GM19452 (cell line): ENCODE data around the gene TBCE.

Experiments
- ATAC-seq: cut with Tn5 transposase; IDR thresholded peaks from one replicate; pipeline ENCODE4 v1.9.1; 2021; ENCODE audit not compliant: unreplicated experiment

Gene TBCE

GRCh38 chr1:235409042-235409820, 42.0 kb downstream of the TBCE start:
- ATAC-seq = no peak

GRCh38 chr1:235410467-235410866, 43.2 kb downstream of the TBCE start:
- no peak for ATAC-seq

GRCh38 chr1:235411489-235412486, 44.6 kb downstream of the TBCE start:
- no peak for ATAC-seq

- peak; percentile 60 for ATAC-seq
Measured at GRCh38 chr1:235415008-235415904, 48.0 kb downstream of the TBCE start.

- no peak for ATAC-seq
Measured at GRCh38 chr1:235416662-235417049, 49.4 kb downstream of the TBCE start.

DNA sequence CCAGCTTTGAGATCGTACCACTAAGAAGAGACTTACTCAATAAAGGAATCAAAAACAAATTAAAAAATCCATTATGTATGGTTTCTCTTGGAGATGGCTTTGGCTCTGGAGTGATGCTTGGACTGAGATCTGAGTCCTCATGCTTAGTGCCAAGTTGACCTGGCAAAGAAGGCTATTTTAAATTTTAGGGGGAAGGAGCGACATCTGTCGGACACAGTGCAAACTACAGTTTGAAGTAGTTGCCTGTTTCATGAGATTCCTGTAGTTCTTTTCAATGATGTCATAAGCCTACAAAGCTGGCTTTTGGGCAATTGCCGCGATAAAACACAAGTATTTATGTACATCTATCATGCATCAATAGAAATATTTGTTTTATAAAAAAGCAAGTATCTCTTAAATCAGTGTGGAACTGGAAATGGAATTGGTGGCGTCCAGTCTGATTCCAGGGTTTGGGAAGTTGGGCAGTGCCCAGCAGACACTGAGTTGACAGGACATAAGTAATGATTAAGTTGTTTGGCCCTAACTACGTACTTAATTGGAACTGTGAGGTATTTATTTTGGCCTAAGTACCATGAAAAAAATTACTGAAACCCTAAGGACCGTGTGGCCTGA, 50.0 kb downstream of the TBCE start:
- ATAC-seq = peak; percentile 56

DNA sequence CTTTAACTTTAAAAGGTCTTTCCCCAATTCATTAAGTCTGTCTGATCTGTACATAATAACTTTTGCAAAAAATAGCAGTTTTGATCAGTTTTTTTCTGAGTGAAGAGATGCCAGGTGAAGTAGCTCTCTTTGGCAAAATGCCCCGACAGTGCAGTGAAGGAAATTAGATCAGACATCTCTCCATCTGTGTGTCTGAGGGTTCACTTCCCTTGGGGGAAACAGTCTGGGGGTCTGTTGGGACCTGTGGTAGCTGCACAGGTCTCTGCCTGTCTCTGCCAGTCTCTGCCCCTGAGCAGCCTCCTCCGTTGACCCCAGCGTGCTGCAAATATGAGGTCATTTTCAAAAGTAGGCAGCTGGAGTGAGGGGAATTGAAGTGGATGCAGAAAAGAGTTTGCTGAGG, 54.5 kb downstream of the TBCE start:
- no peak for ATAC-seq

GRCh38 chr1:235423214-235423652, 56.0 kb downstream of the TBCE start:
- ATAC-seq = peak; percentile 72

DNA sequence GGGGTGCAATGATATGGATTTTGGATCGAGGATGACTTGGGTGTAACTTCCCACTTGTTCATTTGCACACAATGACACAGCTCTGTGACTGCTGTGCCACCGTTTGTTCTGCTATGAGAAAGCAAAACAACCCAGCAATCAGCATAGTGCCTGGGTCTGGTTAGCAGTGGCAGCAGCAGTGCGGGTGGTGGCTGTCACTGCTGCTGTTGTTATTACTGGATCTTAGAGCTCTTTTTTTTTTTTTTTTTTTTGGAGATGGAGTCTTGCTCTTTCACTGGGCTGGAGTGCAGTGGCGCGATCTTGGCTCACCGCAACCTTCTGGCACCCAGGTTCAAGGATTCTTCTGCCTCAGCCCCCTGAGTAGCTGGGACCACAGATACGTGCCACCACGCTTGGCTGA, 56.9 kb downstream of the TBCE start:
- ATAC-seq = no peak

DNA sequence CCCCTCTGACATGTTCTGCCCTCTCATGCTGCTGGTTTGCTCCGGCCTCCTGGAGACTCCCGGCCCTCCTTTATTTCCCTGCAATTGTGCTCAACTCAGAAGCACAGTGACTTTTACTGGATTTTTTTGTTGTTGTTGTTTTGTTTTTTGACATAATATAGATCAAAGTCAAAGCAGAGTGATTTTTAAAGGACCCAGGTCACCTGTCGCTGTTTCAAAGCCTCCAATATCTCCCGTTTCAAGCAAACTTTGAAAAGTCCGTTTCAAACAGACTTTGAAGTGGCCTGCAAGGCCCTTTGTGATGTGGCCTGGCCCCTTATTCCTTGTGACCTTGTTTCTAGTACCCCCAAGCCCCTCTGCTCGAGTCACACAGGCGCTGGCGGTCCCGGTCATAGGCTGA, 58.1 kb downstream of the TBCE start:
- no peak for ATAC-seq

DNA sequence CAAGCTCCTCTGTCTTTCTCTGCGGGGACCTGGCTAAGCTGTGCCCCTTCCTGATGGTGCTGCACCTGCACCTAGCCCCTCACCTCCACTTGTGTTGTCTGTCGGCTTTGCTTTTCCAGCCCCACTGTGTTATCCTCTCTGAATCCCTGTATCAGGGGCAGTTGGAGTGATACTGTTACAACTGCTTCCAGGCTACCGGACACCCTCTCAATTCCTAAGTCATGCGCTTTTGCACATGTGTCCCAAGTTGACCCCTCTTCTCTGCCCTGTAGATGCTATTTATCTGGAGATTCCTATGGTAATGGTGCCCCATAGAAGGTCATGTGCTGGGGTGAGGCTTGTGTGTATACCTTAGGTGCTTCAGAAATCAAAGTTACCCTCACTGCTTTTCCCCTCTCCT, 58.9 kb downstream of the TBCE start:
- ATAC-seq = no peak

- no peak for ATAC-seq
Measured at GRCh38 chr1:235426680-235427079, 59.5 kb downstream of the TBCE start.

DNA sequence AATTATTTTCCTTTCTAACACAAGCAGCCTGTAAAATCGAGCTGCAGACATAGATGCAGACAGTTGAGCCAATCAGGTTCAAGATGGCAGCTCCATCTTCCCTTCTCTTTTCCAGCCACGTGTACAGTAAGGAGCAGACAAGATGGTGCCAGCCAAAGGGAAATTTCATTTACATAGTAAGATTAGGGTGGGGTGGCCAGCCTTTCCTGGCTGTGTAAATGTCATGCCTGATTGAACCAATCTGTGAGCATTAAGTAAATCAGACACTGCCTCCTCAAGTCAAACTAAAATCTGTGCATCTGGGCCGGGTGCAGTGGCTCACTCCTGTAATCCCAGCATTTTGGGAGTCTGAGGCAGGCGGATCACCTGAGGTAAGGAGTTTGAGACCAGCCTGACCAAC, 60.2 kb downstream of the TBCE start:
- no peak for ATAC-seq

DNA sequence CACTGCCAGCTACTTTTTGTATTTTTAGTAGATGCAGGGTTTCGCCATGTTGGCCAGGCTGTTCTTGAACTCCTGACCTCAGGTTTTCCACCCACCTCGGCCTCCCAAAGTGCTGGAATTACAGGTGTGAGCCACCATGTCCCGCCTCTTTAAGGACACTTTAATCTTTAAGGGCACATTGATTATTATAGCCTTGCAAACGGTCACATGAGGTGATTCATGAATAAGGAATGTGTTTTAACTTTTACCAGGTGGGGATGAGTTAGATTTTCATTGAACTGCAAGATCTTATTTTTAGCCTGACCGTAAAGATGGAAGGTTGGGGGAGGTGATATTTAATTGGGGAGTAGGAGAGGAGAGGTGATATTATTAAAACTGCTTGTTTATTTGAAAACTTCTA, 61.9 kb downstream of the TBCE start:
- ATAC-seq = no peak

DNA sequence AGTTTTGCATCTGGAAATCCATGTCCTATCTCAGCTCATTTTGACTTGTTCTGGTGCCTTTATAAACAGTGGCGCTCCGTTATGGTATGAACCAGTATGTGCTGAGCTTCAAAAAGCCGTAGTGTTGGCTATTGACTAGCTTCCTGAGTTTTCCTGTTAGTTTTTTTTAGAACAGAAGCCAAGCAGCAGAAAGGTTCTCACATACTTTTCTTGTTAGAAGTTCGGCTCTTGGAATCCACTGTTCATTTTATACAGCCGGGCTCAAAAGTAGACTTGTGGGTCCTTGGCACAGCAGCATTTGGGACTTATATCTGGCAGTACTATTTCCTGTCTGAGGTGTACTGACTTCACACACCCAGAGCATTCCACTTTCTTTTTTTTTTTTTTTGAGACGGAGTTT, 63.8 kb downstream of the TBCE start:
- no peak for ATAC-seq

GRCh38 chr1:235434001-235434400, 66.8 kb downstream of the TBCE start:
- ATAC-seq = no peak

DNA sequence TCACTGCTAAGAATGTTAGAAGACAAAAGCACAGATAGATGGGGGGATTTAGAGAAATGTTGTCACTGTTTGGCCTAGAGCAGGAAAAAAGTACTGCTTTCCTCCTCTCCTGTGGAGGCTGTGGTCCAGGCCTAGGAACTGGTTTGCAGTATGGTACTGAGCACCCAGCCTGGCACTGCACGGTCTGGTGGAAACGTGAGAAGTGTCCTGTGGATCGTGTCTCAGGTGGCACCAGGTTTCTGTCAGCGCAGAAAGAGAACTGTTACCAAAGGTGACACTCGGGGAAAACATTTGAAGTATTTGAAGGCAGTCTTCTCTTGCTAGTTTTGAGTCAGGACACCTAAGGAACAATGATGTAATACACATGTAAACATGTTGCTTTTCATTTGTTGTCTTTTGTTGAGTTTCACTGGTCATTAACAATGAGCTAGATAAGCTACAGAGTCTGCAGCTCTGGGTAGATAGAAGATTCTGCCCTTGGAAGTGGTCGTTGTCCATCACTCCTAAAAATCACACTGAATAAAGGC, 74.0 kb downstream of the TBCE start:
- no peak for ATAC-seq

GRCh38 chr1:235442788-235443429, 75.7 kb downstream of the TBCE start:
- no peak for ATAC-seq

DNA sequence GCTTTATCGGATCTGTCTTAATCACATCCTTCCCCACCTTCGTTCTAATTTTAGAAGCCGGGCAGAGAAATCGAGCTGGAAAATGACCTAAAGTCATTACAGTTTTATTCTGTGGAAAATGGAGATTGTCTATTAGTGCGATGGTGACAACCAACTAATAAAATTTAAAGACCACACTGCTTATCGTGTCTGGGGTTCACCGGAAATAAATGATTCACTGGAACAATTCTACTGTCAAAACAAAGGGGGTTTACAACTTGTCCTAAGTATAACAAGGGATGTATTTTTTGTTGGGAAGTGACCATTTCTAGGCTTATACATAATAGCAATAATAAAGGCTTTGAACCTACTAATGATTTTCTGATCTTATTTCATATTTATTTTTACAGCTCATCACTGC, 81.4 kb downstream of the TBCE start:
- no peak for ATAC-seq

DNA sequence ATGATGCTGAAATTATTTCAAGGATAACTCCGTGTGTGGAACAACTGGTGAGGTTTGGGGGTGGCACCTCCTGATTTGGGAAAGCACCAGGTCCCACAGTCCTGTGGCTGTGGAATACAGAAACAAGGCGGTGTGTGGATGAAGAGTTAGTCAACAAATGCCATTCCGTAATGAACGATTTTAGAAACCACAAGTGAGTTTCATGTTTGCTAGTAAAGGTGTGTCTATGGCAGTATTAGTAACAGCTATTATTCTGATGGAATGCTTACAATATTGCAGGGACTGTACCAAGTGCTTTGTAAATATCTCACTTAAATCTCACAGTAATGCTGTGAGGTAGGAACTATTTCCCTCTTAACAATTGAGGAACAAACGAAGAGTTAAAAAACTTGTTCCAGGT, 83.2 kb downstream of the TBCE start:
- ATAC-seq = no peak
